Coronary artery (tissue), 2 donors: Measurements from ENCODE around the gene RPP40.

Experiments
- DNase-seq: peaks from one replicate; pipeline ENCODE4 v3.0.0-alpha.2; 2017; ENCODE audit warnings: low spot score
- H3K27ac ChIP-seq, 2 donors: fragments of 200-600 bp; sonication (generic); one replicate each; pipeline ENCODE4 v1.5.1; 2016 to 2019
- H3K4me3 ChIP-seq: fragments of 200-600 bp; sonication (generic); 2 replicates; pipeline ENCODE4 v1.5.1; 2016; ENCODE audit warnings: mild to moderate bottlenecking, moderate library complexity
- CTCF ChIP-seq: fragments of 200-600 bp; sonication (generic); IDR thresholded peaks from one replicate; pipeline ENCODE4 v1.5.1; 2019; ENCODE audit warnings: antibody characterized with exemption

RPP40 gene

GRCh38 chr6:5030596-5031136, 26.8 kb upstream of the RPP40 start:
- DNase-seq, result peak; percentile 79
- no peak overlapping the region for H3K4me3 ChIP-seq
- H3K27ac ChIP-seq, result no peak overlapping the region
- TF ChIP-seq CTCF, result peak; percentile 50

GRCh38 chr6:5029609-5030008, 25.8 kb upstream of the RPP40 start:
- Histone ChIP-seq H3K4me3 (no peak overlapping the region), H3K27ac (no peak overlapping the region)
- no peak for DNase-seq
- no peak for TF ChIP-seq CTCF

GRCh38 chr6:5028921-5029320, 25.1 kb upstream of the RPP40 start:
- no peak for DNase-seq
- no peak overlapping the region for H3K4me3 ChIP-seq
- no peak overlapping the region for H3K27ac ChIP-seq
- TF ChIP-seq CTCF, result no peak

- Histone ChIP-seq H3K4me3 (no peak overlapping the region), H3K27ac (no peak overlapping the region)
- no peak for DNase-seq
- no peak for TF ChIP-seq CTCF
These were observed 24.5 kb upstream of the RPP40 start for GRCh38 chr6:5028301-5028700.

GRCh38 chr6:5025911-5026819, 22.3 kb upstream of the RPP40 start:
- Histone ChIP-seq H3K27ac (peak overlapping the region; percentile 66 to 77), H3K4me3 (peak overlapping the region; percentile 69)
- no peak for TF ChIP-seq CTCF
- peak; percentile 82 for DNase-seq

- Histone ChIP-seq H3K27ac (no peak overlapping the region), H3K4me3 (no peak overlapping the region)
- no peak for DNase-seq
- TF ChIP-seq CTCF, result no peak
These were observed 20.1 kb upstream of the RPP40 start for GRCh38 chr6:5023923-5024322.

- Histone ChIP-seq H3K4me3 (no peak overlapping the region), H3K27ac (no peak overlapping the region)
- DNase-seq, result no peak
- no peak for TF ChIP-seq CTCF
These were observed 16.3 kb upstream of the RPP40 start for GRCh38 chr6:5020142-5020541.
